Endodermal cell (in vitro differentiated cells): ENCODE results near the gene HPS6. TPM values are rescaled to one million over a fixed set of nuclear protein-coding genes. Genes with fewer than 3 reads are reported as not detected.

Experiments used
- DNase-seq: peaks from one replicate; pipeline ENCODE4 v3.0.0-alpha.2; 2017
- H3K27ac ChIP-seq: 2 replicates; pipeline ENCODE4 v1.5.1; 2013; ENCODE audit warnings: mild to moderate bottlenecking, low read depth, low read length, moderate library complexity
- H3K27me3 ChIP-seq: 2 replicates; pipeline ENCODE4 v1.6.1; 2013; ENCODE audit warnings: mild to moderate bottlenecking, low read length, moderate library complexity; ENCODE audit not compliant: insufficient read depth, control insufficient read depth, poor library complexity, severe bottlenecking
- H3K36me3 ChIP-seq: 2 replicates; pipeline ENCODE4 v1.7.0; 2013; ENCODE audit warnings: mild to moderate bottlenecking, low read length, moderate library complexity; ENCODE audit not compliant: control insufficient read depth, insufficient read depth
- H3K4me1 ChIP-seq: one replicate; pipeline ENCODE4 v1.7.0; 2013; ENCODE audit warnings: low read length; ENCODE audit not compliant: control insufficient read depth, insufficient read depth
- H3K4me3 ChIP-seq: 2 replicates; pipeline ENCODE4 v1.5.1; 2013; ENCODE audit warnings: mild to moderate bottlenecking, low read length, moderate library complexity
- H3K9ac ChIP-seq: 2 replicates; pipeline ENCODE4 v1.6.1; 2013; ENCODE audit warnings: mild to moderate bottlenecking, low read length, moderate library complexity; ENCODE audit not compliant: poor library complexity, severe bottlenecking; ENCODE audit errors: extremely low read depth
- H3K9me3 ChIP-seq: 2 replicates; pipeline ENCODE4 v1.6.1; 2013; ENCODE audit warnings: mild to moderate bottlenecking, low read length, moderate library complexity; ENCODE audit not compliant: control insufficient read depth
- H3K27ac Mint-ChIP-seq: 2 replicates; pipeline ENCODE4 v1.8.0; 2020; ENCODE audit warnings: mixed read lengths
- H3K27me3 Mint-ChIP-seq: 2 replicates; pipeline ENCODE4 v1.8.0; 2021; ENCODE audit warnings: mild to moderate bottlenecking, mixed read lengths; ENCODE audit not compliant: insufficient read depth
- H3K36me3 Mint-ChIP-seq: 2 replicates; pipeline ENCODE4 v1.8.0; 2020; ENCODE audit warnings: low read depth, mixed read lengths
- H3K4me1 Mint-ChIP-seq: 2 replicates; pipeline ENCODE4 v1.8.0; 2020; ENCODE audit warnings: mixed read lengths
- H3K4me3 Mint-ChIP-seq: 2 replicates; pipeline ENCODE4 v1.8.0; 2020; ENCODE audit warnings: mild to moderate bottlenecking, moderate library complexity, mixed read lengths
- H3K9me3 Mint-ChIP-seq: 2 replicates; pipeline ENCODE4 v1.8.0; 2020; ENCODE audit warnings: mild to moderate bottlenecking, mixed read lengths
- WGBS, 2 experiments: methylation state at CpG; one replicate each; pipeline versions ENCODE4 v1.1.5 to v1.1.7; 2013; ENCODE audit warnings: missing lambda C conversion rate in 2 of 2, mixed read lengths in 1 of 2; ENCODE audit not compliant: insufficient coverage in 1 of 2, insufficient read length in 1 of 2; 5-methylcytosine and 5-hydroxymethylcytosine counted together
- total RNA-seq, 2 donors: library from RNA; stranded (reverse); fragmentation: NEBNext Ultra II Directional in 1 of 2; extraction: Animal tissue kit (Norgen Biotek cat#: 25700) in 1 of 2; gene quantifications; 2 replicates in 1 of 2; 3 replicates in 1 of 2; pipeline ENCODE4 v1.2.1, GENCODE V29; 2021
- TF ChIP-seq, protein P1 (sequence below): fragments of 200-600 bp; sonication (generic); conservative IDR thresholded peaks from 2 replicates; pipeline ENCODE4 v1.5.0; 2021; ENCODE audit warnings: antibody characterized with exemption, mild to moderate bottlenecking

The HPS6 gene
- total RNA-seq, 2 donors from 2014 or later, result 19.6 to 20.8 TPM

DNA sequence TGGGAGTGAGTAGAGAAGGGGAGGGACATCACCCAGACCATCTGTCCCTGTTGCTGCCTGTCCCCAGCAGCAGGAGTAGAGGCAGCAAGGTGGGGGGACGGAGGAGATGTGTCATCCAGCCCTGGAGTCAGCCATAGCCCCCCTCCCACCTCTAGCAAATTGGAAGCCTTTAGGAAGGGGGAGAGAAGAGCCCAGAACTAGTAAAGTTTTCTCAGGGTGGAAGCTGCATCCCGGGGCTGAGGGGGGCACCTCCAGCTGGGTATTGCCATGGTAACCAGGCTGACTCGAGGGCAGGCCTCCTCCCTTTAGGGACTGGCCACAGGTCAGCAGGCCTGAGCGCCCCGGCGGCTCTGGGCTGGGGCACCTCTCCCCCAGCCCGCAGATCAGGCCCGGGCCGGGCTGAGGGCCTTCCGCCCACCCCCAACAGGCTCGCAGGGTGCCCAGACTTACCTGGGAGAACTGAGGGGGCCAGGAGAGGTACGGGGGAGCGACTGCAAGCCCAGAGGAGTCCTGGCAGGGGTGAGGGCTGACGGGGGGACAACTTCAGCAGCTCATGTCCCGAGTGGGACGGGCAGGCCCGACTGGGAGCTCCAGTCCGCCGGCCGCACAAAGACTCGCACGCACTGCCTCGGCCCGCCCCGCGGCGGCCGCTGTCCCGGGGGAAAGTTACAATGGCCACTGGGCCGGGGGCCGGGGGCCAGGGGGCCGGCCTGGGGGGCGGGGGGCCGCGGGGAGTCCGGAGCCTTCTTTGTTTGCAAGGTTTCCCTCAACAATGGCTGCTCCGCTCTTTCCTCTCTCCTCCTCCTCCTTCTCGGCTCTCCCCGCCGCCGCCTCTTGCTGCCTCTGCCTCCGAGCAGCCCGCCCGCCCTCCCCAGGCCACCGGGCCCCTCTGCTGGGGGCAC lies 49.1 kb downstream of the HPS6 start:
- Histone ChIP-seq H3K4me1 (peaks cover 12% of the 10 kb centered on the region), H3K4me3 (peak overlapping the region; percentile 94), H3K9me3 (no peaks in the 10 kb centered on the region), H3K27me3 (no peaks in the 10 kb centered on the region), H3K36me3 (peaks cover 28% of the 10 kb centered on the region), H3K9ac (peak overlapping the region; percentile 80), H3K27ac (peak overlapping the region; percentile 90)
- H3K4me3 Mint-ChIP-seq, result peak overlapping the region; percentile 78
- H3K4me1 Mint-ChIP-seq, result peaks cover 48% of the 10 kb centered on the region
- peaks cover 29% of the 10 kb centered on the region for H3K36me3 Mint-ChIP-seq
- no peaks in the 10 kb centered on the region for H3K9me3 Mint-ChIP-seq
- DNase-seq, result peak; percentile 69
- WGBS, 2 experiments, result 0 to 1% methylated on average over 7 to 44 of the region's 45 CpGs
- no peaks in the 10 kb centered on the region for H3K27me3 Mint-ChIP-seq
- peak overlapping the region; percentile 94 for H3K27ac Mint-ChIP-seq
- TF ChIP-seq, protein P1, sequence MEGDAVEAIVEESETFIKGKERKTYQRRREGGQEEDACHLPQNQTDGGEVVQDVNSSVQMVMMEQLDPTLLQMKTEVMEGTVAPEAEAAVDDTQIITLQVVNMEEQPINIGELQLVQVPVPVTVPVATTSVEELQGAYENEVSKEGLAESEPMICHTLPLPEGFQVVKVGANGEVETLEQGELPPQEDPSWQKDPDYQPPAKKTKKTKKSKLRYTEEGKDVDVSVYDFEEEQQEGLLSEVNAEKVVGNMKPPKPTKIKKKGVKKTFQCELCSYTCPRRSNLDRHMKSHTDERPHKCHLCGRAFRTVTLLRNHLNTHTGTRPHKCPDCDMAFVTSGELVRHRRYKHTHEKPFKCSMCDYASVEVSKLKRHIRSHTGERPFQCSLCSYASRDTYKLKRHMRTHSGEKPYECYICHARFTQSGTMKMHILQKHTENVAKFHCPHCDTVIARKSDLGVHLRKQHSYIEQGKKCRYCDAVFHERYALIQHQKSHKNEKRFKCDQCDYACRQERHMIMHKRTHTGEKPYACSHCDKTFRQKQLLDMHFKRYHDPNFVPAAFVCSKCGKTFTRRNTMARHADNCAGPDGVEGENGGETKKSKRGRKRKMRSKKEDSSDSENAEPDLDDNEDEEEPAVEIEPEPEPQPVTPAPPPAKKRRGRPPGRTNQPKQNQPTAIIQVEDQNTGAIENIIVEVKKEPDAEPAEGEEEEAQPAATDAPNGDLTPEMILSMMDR, result no peak

DNA sequence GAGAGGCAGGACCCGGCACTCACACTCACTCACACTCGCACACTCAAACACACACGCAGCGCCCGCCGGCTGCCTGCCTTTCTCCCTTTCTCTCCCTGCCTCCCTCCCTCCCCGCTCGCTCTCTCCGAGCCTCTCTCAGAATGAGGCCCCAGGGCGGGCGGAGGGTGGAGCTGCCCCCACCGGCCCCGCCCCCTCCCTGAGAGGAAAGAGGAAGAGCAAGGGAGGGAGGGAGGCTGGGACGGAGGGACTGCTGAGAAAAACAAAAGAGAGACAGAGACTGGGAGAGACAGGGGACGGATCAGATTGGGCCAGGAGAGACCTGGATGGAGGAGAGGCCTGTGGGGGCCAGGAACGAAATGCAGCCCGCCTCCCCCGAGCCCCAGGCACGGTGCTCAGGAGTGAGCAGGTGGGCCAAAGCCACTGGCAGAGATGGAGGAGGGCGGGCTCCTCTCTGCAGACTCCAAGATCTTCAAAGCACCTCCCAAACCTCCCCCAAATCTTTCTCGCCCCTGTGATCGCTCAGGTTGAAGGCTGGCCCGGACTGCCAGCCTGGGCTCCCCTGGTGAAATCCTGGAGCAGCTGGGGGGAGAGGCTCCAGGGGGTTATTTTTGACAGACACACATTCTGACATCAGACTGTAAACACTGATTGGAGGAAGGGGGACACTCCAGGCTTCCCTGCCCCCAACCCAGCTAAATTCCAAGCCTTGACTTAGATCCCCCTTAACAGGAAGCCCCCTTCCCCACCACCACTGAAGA lies 49.9 kb downstream of the HPS6 start:
- Histone ChIP-seq H3K27ac (peak overlapping the region; percentile 90), H3K4me3 (peak overlapping the region; percentile 73), H3K36me3 (peaks cover 20% of the 10 kb centered on the region), H3K4me1 (peaks cover 12% of the 10 kb centered on the region), H3K27me3 (no peaks in the 10 kb centered on the region), H3K9me3 (no peaks in the 10 kb centered on the region), H3K9ac (peak overlapping the region; percentile 52)
- peaks cover 20% of the 10 kb centered on the region for H3K36me3 Mint-ChIP-seq
- peaks cover 51% of the 10 kb centered on the region for H3K4me1 Mint-ChIP-seq
- H3K27ac Mint-ChIP-seq, result peak overlapping the region; percentile 94
- H3K4me3 Mint-ChIP-seq, result peak overlapping the region; percentile 78
- TF ChIP-seq, protein P1, result no peak
- H3K9me3 Mint-ChIP-seq, result no peaks in the 10 kb centered on the region
- peak; percentile 97 for DNase-seq
- WGBS, 2 experiments, result 0% methylated on average over 5 to 23 of the region's 23 CpGs
- no peaks in the 10 kb centered on the region for H3K27me3 Mint-ChIP-seq

DNA sequence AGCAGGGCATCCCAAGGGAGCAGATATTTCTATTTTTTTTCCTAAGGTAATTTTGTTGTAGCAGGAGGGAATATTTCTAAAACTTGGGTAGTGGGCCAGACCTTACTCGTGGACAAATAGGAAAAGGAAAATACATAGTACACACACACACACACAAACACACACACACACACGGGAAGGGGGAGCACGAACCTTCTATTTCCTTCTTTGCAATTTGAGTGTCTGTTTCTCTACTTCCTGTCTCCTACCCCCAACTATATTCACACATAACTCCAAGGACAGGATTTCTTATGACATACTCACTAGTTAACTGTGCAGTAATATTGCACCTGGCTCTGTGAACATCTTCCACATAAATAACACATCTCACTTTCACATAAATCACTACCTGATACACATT lies 50.6 kb downstream of the HPS6 start:
- H3K4me1 ChIP-seq, result peaks cover 12% of the 10 kb centered on the region
- no peaks in the 10 kb centered on the region for H3K27me3 Mint-ChIP-seq
- H3K36me3 ChIP-seq, result peaks cover 12% of the 10 kb centered on the region
- 62% methylated on average over 3 of the region's 3 CpGs; no CpG with 5 or more reads in 1 of the 2 experiments for WGBS, 2 experiments
- H3K27ac Mint-ChIP-seq, result peak overlapping the region; percentile 94
- peak overlapping the region; percentile 78 for H3K4me3 Mint-ChIP-seq
- peak overlapping the region; percentile 73 for H3K4me3 ChIP-seq
- H3K27ac ChIP-seq, result peak overlapping the region; percentile 90
- TF ChIP-seq, protein P1, result no peak
- H3K36me3 Mint-ChIP-seq, result peaks cover 13% of the 10 kb centered on the region
- peaks cover 51% of the 10 kb centered on the region for H3K4me1 Mint-ChIP-seq
- H3K9me3 Mint-ChIP-seq, result no peaks in the 10 kb centered on the region
- no peak overlapping the region for H3K9ac ChIP-seq
- no peaks in the 10 kb centered on the region for H3K27me3 ChIP-seq
- DNase-seq, result no peak
- H3K9me3 ChIP-seq, result no peaks in the 10 kb centered on the region
